PFSK-1 (cell line): ENCODE results near the gene ZNRF2.

Experiments
- POLR2AphosphoS5 ChIP-seq: IDR thresholded peaks from 2 replicates; pipeline ENCODE4 v1.6.1; 2012; ENCODE audit warnings: low read depth, mild to moderate bottlenecking, control low read depth, low read length, moderate library complexity
- SIN3A ChIP-seq: IDR thresholded peaks from 2 replicates; pipeline ENCODE4 v1.6.1; 2012; ENCODE audit warnings: mild to moderate bottlenecking, low read length, moderate library complexity, borderline replicate concordance; ENCODE audit not compliant: insufficient read depth
- TAF1 ChIP-seq: IDR thresholded peaks from 2 replicates; pipeline ENCODE4 v1.6.1; 2012; ENCODE audit warnings: low read length, control low read depth, borderline replicate concordance; ENCODE audit not compliant: insufficient read depth
- TF ChIP-seq, protein P1 (sequence below), 2 experiments: IDR thresholded peaks; 2 replicates each; pipeline versions ENCODE4 v1.6.1 to v1.8.0; 2011 to 2012; ENCODE audit warnings: low read depth in 2 of 2, low read length in 2 of 2, control low read depth in 1 of 2, inconsistent platforms in 1 of 2, mild to moderate bottlenecking in 1 of 2, moderate library complexity in 1 of 2; ENCODE audit not compliant: insufficient read depth in 1 of 2

DNA sequence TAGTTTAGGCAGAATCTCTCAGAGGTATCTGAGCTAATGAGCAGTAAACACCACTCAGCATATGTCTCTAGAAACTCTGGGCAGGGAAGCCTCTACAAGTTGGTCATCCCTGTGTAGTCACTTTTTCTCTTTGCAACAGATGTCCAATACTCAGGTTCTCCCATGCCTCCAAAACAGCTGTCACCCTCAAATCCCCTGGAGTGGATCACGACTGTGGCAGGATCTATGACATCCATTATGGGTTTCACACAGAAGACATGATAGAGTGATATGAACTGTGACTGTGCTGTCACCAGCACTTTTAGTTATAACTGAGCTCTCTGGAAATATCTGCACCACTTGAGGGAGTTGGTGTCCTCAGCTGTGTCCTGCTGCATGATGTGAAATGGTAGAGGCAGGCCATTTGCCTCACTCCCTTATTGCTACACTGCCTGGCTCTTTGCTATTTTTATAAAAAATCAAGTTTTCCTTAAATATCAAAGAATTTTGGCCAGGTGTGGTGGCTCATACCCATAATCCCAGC is 24.1 kb upstream of the ZNRF2 start:
- no peak for TF ChIP-seq SIN3A
- no peak for TF ChIP-seq POLR2AphosphoS5
- TF ChIP-seq, protein P1, sequence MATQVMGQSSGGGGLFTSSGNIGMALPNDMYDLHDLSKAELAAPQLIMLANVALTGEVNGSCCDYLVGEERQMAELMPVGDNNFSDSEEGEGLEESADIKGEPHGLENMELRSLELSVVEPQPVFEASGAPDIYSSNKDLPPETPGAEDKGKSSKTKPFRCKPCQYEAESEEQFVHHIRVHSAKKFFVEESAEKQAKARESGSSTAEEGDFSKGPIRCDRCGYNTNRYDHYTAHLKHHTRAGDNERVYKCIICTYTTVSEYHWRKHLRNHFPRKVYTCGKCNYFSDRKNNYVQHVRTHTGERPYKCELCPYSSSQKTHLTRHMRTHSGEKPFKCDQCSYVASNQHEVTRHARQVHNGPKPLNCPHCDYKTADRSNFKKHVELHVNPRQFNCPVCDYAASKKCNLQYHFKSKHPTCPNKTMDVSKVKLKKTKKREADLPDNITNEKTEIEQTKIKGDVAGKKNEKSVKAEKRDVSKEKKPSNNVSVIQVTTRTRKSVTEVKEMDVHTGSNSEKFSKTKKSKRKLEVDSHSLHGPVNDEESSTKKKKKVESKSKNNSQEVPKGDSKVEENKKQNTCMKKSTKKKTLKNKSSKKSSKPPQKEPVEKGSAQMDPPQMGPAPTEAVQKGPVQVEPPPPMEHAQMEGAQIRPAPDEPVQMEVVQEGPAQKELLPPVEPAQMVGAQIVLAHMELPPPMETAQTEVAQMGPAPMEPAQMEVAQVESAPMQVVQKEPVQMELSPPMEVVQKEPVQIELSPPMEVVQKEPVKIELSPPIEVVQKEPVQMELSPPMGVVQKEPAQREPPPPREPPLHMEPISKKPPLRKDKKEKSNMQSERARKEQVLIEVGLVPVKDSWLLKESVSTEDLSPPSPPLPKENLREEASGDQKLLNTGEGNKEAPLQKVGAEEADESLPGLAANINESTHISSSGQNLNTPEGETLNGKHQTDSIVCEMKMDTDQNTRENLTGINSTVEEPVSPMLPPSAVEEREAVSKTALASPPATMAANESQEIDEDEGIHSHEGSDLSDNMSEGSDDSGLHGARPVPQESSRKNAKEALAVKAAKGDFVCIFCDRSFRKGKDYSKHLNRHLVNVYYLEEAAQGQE (IDR thresholded peaks at IDR 0.05; ENCODE audit: insufficient read depth in 1 of 2, low read depth in 2 of 2, low read length in 2 of 2): no peak
- TF ChIP-seq TAF1: no peak
